Astrocyte of the spinal cord (primary cell): ENCODE results near the gene DIP2C.
"Not testable (repeated sequence)": the region's sequence is repeated elsewhere in the genome, so short reads cannot be mapped to it uniquely, and the experiment has no call there.

Experiments
- DNase-seq: peaks from one replicate; pipeline ENCODE4 v3.0.0; 2011; ENCODE audit warnings: low read depth, low spot score
- H3K4me3 ChIP-seq: 2 replicates; pipeline ENCODE4 v1.5.1; 2011; ENCODE audit warnings: low read depth, mild to moderate bottlenecking, low read length, moderate library complexity
- in situ Hi-C: cut with HindIII; loops from 2 replicates; pipeline ENCODE4 v1.10.0; 2017; ENCODE audit warnings: low sequenced_read_pairs
- TF ChIP-seq, protein P1 (sequence below): IDR thresholded peaks from 2 replicates; pipeline ENCODE4 v1.5.1; 2012; ENCODE audit warnings: low read depth, mild to moderate bottlenecking, low read length, inconsistent platforms

Gene DIP2C

DNA sequence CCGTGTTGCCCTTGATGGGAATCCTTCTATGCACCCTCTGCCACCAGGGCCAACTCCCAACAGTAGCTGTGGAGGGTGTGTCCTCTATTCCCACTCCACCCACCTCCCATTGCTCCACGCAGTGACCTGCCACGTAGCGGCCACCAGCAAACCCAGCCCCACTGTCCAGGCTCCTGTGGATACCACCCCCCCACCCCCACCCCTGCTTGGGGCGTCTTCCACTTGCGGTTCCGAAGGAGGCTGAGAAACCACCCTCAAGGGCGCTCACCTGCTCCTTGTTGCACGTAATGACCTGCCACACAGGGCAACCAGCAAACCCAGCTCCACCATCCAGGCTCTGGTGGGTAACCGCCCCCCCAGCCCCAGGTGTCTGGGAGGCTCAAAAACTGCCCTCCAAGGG lies 72.0 kb downstream of the DIP2C start:
- no peak overlapping the region for H3K4me3 ChIP-seq
- TF ChIP-seq, protein P1, sequence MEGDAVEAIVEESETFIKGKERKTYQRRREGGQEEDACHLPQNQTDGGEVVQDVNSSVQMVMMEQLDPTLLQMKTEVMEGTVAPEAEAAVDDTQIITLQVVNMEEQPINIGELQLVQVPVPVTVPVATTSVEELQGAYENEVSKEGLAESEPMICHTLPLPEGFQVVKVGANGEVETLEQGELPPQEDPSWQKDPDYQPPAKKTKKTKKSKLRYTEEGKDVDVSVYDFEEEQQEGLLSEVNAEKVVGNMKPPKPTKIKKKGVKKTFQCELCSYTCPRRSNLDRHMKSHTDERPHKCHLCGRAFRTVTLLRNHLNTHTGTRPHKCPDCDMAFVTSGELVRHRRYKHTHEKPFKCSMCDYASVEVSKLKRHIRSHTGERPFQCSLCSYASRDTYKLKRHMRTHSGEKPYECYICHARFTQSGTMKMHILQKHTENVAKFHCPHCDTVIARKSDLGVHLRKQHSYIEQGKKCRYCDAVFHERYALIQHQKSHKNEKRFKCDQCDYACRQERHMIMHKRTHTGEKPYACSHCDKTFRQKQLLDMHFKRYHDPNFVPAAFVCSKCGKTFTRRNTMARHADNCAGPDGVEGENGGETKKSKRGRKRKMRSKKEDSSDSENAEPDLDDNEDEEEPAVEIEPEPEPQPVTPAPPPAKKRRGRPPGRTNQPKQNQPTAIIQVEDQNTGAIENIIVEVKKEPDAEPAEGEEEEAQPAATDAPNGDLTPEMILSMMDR = no peak
- no peak for DNase-seq
- in situ Hi-C loops = no loop called here

DNA sequence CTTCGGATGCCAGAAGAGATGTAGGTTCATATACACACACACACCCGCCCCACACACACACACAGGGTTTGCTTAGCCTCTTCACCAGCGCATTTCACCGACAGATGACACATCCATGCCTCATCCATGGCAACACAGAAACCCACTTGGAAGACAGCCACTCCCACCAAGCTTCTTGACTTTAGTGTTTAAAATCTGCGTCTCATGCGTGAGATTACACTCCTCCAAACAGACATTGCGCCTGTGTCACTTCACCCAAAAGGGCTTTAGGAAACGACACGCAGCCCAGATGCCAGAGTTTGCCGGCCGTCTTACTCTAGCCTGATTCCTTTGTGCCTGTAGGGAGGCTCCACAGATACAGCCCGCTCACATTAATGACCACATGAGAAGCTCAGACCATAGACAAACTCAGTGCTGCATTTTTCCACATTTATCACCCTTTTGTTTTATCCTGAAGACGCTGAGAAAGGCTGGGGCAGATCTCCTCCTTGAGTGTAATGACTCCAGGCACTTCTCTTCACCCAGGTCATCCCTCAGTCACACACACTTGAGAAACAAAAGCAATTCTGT lies 73.8 kb downstream of the DIP2C start:
- peak; percentile 89 for DNase-seq
- in situ Hi-C loops = no loop called here
- TF ChIP-seq, protein P1 = no peak
- H3K4me3 ChIP-seq = no peak overlapping the region

DNA sequence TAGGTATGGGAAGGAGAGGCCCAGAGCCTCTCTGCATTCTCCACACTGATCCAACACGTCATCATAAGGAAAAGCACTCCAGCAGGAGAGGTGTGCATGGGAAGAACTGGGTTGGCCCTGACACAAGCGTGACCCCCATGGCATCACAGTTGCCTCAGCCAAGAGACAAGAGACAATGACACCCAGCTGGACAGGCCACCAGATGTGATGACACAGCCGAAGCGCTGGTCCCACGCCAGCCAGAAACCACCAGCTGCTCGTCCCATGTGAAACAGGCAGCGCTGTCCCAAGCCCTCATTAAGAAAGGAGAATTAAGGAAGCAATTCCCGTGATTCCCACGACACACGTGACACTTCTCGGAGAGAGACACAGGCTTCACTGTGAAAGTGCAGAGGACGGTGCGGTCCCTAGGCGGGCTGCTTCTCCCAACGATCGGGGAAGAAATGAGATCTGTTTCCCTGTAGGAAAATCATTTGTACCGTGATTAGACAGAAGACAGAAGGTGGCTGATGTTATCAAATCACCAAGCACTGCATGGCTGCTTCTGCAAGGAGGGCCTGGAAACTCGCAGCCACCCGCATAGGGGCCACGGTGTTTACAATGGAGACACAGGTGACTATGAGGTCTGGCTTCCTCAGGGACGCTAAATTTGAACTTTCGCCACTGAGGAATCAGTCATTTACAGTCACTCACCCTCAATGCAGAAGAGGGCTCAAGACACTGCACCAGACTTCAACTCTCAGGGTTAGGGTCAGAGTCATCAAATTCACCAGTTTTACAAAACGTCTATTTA lies 74.5 kb downstream of the DIP2C start:
- DNase-seq = no peak
- no peak overlapping the region for H3K4me3 ChIP-seq
- TF ChIP-seq, protein P1 = no peak
- in situ Hi-C loops = no loop called here

DNA sequence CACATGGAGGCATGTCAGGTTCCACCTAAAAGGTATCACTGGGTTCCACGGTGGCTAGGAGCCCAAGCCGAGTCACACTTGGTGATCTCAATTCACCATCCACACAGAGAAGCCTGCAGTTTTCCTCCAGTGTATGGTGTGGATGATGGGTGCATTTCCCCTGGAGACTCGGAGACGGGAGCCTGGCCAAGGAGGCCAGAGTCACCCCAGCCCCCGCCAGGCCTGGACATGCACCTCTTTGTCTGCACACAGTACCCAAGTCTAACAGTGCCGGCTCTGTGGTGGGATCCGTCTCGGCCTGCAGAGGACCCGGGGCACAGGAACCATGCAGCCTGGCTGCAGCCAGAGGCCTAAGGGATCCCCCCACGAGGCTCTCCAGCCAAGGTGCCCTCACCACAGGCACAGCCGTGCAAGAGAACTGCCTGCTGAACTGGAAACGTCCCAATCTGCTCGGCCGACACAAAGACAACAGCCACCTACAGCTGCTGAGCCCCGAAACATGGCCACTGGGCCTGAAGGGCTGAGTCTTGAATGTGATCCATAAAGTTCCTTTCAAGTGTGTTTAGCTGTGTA lies 75.2 kb downstream of the DIP2C start:
- DNase-seq = no peak
- H3K4me3 ChIP-seq = no peak overlapping the region
- TF ChIP-seq, protein P1 = no peak
- in situ Hi-C loops = no loop called here

DNA sequence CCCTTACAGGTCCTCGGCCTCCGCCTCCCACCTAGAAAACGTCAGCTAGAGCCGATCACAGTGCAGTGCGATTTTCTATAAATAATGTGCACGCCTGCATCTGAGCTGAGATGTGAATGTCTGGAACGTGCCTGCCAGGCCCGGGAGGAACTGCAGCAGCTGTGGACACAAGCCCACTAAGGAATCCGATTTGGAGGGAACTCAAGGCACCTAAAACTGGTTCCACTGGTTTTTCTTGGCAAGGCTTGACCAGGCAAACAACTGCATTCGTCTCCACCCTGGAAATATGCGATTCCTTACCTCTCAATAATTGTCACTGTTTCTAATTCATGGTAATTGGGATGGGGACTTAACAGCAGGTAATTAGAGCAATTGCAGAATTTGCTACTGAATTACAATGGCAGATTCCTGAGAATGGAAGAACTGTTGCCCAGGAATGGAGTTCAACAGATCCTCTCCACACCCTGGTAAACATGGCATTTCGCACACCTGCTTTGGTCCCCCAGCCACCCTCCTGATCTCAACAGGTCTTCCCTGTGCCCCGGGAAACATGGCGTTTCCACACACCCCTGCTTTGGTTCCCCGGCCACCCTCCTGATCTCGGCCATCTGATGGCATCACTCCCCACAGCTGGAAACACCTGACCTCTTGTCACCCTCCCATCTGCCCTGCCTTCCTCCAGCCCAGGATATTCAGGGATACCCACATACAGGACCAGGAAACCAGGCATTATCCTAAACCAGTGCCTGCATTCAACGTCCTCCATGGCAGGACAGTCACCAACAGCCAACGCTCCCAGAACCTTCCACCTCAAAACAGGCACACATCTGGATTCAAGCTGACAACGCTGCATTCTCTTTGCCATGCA lies 76.0 kb downstream of the DIP2C start:
- TF ChIP-seq, protein P1 = no peak
- no peak for DNase-seq
- no peak overlapping the region for H3K4me3 ChIP-seq
- in situ Hi-C loops = no loop called here

DNA sequence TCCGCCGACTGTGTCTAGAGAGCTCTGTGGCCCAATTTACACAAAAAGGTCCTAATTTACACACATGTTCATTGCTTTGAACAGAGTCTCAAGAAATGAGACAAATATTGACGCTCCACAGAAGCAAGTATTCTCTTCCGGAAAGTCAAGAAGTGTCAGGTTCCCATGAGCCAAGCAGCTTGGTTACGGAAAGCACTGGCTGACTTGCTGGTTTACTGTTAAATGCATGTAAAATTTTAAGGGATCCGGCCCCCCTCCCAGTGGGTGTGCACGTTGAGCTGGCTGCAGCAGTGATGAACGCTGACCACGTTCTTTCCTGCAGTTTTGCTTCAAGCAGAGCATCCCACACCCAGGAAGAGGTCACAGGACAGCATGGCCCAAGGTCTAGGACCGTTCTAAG lies 76.8 kb downstream of the DIP2C start:
- no peak for DNase-seq
- TF ChIP-seq, protein P1 = no peak
- in situ Hi-C loops = no loop called here
- H3K4me3 ChIP-seq = no peak overlapping the region

DNA sequence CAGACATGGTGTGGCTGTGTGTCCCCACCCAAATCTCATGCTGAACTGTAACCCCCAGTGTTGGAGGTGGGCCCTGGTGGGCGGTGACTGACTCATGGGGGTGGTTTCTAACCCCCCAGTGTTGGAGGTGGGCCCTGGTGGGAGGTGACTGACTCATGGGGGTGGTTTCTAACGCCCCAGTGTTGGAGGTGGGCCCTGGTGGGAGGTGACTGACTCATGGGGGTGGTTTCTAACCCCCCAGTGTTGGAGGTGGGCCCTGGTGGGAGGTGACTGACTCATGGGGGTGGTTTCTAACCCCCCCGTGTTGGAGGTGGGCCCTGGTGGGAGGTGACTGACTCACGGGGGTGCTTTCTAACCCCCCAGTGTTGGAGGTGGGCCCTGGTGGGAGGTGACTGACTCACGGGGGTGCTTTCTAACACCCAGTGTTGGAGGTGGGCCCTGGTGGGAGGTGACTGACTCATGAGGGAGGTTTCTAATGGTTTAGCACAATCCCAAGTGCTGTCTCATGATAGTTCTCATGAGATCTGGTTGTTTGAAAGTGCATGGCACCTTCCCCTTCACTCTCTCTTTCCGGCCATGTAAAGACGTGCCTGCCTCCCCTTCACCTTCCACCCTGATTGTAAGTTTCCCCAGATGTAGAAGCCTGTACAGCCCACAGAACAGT lies 78.7 kb downstream of the DIP2C start:
- DNase-seq = peak; percentile 86
- not testable (repeated sequence) for H3K4me3 ChIP-seq

More for the DNA sequence above, 78.7 kb downstream of the DIP2C start:
- in situ Hi-C loops = not testable (repeated sequence)
